ENCODE results near the gene BHMT2. TPM values are rescaled to one million over a fixed set of nuclear protein-coding genes. Genes with fewer than 3 reads are reported as not detected.

Gene BHMT2
- total and polyA plus RNA-seq, 4 experiments from 2014 or later = not detected

DNA sequence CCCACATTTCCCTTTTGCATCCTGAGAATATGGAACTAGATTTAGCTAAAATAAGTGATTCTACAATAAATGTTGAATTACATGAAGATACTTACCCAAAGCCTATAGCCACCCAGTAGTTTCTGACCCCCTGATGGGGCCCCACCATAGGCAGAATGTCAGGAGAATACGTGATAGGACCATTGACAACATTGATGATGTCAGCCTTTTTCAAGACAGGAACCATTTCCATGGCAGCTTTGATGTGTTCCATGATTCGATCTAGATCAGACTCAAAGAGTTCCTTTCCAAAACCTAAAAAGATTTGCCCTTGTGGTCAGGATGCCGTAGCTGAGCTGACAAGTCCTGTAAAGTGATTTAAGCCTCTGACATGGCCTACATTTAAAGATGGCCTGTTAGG lies 27.4 kb upstream of the BHMT2 start:
- no peak overlapping the region for H3K4me3 Mint-ChIP-seq
- POLR2A ChIA-PET (ENCODE audit: partially characterized antibody) = no interaction called here
- H3K4me3 ChIP-seq (ENCODE audit: low read length in 2 of 2) = no peak overlapping the region
- H3K36me3 Mint-ChIP-seq = no peaks in the 10 kb centered on the region
- H3K27me3 Mint-ChIP-seq = peaks cover 0 to 5% of the 10 kb centered on the region in 2 donors
- H3K9me3 Mint-ChIP-seq = peaks cover 0 to 2% (median 0%) of the 10 kb centered on the region in 8 donors
- no peak overlapping the region for H3K27ac Mint-ChIP-seq
- no peak overlapping the region for H3K27ac ChIP-seq (ENCODE audit: low read depth, low read length)
- CTCF ChIA-PET (ENCODE audit: partially characterized antibody) = interaction anchor here (1.2 to 2.2 kb wide), 2 partner anchors 18 to 90 kb away, joined by 3 to 9 read pairs; no protein-coding TSS in a partner anchor
- H3K36me3 ChIP-seq (ENCODE audit: insufficient read depth, low read length) = no peaks in the 10 kb centered on the region
- DNase-seq = no peak
- H3K9me3 ChIP-seq (ENCODE audit: control insufficient read depth in 1 of 2, low read length in 2 of 2) = no peaks in the 10 kb centered on the region
- intact Hi-C loops (cut with micrococcal nuclease) = no loop called here
- H3K4me1 Mint-ChIP-seq = no peaks in the 10 kb centered on the region
- H3K4me1 ChIP-seq (ENCODE audit: insufficient read depth, low read length) = no peaks in the 10 kb centered on the region
- H3K27me3 ChIP-seq (ENCODE audit: insufficient read depth, low read length) = no peaks in the 10 kb centered on the region

DNA sequence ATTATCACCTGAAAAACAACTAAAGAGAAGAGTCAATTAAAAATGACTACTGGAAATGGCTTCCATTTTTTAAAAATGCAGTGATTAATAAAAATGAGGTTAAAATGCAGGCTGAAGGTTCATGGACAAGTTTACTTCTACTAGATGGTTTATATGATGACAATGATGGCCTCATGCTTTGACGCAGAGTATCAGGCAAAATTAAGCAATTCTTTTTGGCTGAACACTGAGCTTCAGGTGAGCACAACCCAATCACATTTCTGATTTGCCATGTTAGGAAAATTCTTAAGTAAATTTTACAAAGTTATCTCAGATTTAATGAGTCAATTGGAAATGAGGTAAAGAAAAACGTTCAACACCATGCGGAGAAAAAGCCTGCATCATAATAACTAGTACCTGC lies 22.4 kb upstream of the BHMT2 start:
- Histone ChIP-seq H3K27ac (ENCODE audit: low read depth, low read length) (no peak overlapping the region), H3K4me3 (ENCODE audit: low read length in 2 of 2) (no peak overlapping the region), H3K27me3 (ENCODE audit: insufficient read depth, low read length) (no peaks in the 10 kb centered on the region), H3K9me3 (ENCODE audit: control insufficient read depth in 1 of 2, low read length in 2 of 2) (no peaks in the 10 kb centered on the region), H3K36me3 (ENCODE audit: insufficient read depth, low read length) (no peaks in the 10 kb centered on the region), H3K4me1 (ENCODE audit: insufficient read depth, low read length) (no peaks in the 10 kb centered on the region)
- intact Hi-C loops (cut with micrococcal nuclease) = no loop called here
- CTCF ChIA-PET (ENCODE audit: partially characterized antibody) = interaction anchor here (1.5 to 3.0 kb wide), 2 partner anchors 22 to 25 kb away, joined by 7 to 12 read pairs; no protein-coding TSS in a partner anchor
- H3K36me3 Mint-ChIP-seq = no peaks in the 10 kb centered on the region
- H3K9me3 Mint-ChIP-seq = peaks cover 0 to 5% (median under 1%) of the 10 kb centered on the region in 8 donors
- peaks cover 5 to 10% of the 10 kb centered on the region in 2 donors for H3K27me3 Mint-ChIP-seq
- POLR2A ChIA-PET (ENCODE audit: partially characterized antibody) = no interaction called here
- H3K27ac Mint-ChIP-seq = no peak overlapping the region
- no peak for DNase-seq
- no peaks in the 10 kb centered on the region for H3K4me1 Mint-ChIP-seq
- H3K4me3 Mint-ChIP-seq = no peak overlapping the region

DNA sequence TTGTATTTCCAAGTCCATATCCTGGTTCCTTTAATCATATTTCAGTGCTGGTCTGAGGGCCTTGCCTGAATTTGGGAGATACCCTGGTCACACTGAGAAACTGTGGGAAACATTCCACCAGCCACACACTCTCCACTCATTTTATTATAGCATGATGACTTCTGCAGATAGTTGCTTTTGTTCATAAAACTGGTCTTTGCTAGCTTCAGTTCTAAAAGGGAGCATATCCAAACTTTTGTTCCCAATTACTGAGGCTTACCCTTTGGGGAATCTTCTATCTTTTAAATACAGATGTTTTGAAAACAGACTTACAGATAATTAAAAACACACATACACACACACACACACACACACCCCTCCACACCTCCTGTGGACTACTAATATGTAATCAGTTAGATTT lies 21.1 kb upstream of the BHMT2 start:
- Histone ChIP-seq H3K36me3 (ENCODE audit: insufficient read depth, low read length) (no peaks in the 10 kb centered on the region), H3K27ac (ENCODE audit: low read depth, low read length) (no peak overlapping the region), H3K4me1 (ENCODE audit: insufficient read depth, low read length) (no peaks in the 10 kb centered on the region), H3K9me3 (ENCODE audit: control insufficient read depth in 1 of 2, low read length in 2 of 2) (no peaks in the 10 kb centered on the region), H3K4me3 (ENCODE audit: low read length in 2 of 2) (no peak overlapping the region), H3K27me3 (ENCODE audit: insufficient read depth, low read length) (no peaks in the 10 kb centered on the region)
- ChIA-PET CTCF (ENCODE audit: partially characterized antibody) (interaction anchor here (1.5 to 3.0 kb wide), 2 partner anchors 24 to 26 kb away, joined by 7 to 12 read pairs; no protein-coding TSS in a partner anchor), POLR2A (ENCODE audit: partially characterized antibody) (no interaction called here)
- Mint-ChIP-seq H3K9me3 (peaks cover 0 to 6% (median 1%) of the 10 kb centered on the region in 8 donors), H3K27me3 (peaks cover 5 to 10% of the 10 kb centered on the region in 2 donors), H3K27ac (no peak overlapping the region), H3K4me3 (no peak overlapping the region), H3K4me1 (no peaks in the 10 kb centered on the region), H3K36me3 (no peaks in the 10 kb centered on the region)
- no peak for DNase-seq
- intact Hi-C loops (cut with micrococcal nuclease) = no loop called here

DNA sequence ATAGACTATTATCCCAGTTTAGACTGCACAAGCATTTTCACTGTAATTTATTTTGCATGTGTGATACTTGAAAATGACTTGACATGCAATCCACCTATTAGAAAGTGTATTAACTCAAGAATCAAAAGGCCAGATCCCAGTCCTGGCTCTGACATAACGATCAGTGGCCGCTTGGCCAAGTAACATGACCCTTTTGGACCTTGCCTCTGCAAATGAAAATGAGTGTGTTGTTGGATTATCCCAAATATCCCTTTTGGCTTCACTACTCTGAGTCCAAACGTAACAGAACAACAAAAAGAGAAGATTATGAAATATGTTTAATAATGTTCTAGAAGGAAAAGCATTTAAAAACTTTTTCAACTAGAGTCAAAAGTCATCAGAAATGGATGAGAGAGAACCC lies 19.1 kb upstream of the BHMT2 start:
- Mint-ChIP-seq H3K27me3 (peaks cover 5 to 13% of the 10 kb centered on the region in 2 donors), H3K36me3 (no peaks in the 10 kb centered on the region), H3K9me3 (peaks cover 0 to 6% (median 1%) of the 10 kb centered on the region in 8 donors), H3K27ac (no peak overlapping the region), H3K4me1 (no peaks in the 10 kb centered on the region), H3K4me3 (no peak overlapping the region)
- no peak for DNase-seq
- H3K9me3 ChIP-seq (ENCODE audit: control insufficient read depth in 1 of 2, low read length in 2 of 2) = no peaks in the 10 kb centered on the region
- ChIA-PET POLR2A (ENCODE audit: partially characterized antibody) (no interaction called here), CTCF (ENCODE audit: partially characterized antibody) (no interaction called here)
- H3K27ac ChIP-seq (ENCODE audit: low read depth, low read length) = no peak overlapping the region
- no peaks in the 10 kb centered on the region for H3K36me3 ChIP-seq (ENCODE audit: insufficient read depth, low read length)
- H3K4me3 ChIP-seq (ENCODE audit: low read length in 2 of 2) = no peak overlapping the region
- no peaks in the 10 kb centered on the region for H3K4me1 ChIP-seq (ENCODE audit: insufficient read depth, low read length)
- no peaks in the 10 kb centered on the region for H3K27me3 ChIP-seq (ENCODE audit: insufficient read depth, low read length)
- intact Hi-C loops (cut with micrococcal nuclease) = no loop called here

DNA sequence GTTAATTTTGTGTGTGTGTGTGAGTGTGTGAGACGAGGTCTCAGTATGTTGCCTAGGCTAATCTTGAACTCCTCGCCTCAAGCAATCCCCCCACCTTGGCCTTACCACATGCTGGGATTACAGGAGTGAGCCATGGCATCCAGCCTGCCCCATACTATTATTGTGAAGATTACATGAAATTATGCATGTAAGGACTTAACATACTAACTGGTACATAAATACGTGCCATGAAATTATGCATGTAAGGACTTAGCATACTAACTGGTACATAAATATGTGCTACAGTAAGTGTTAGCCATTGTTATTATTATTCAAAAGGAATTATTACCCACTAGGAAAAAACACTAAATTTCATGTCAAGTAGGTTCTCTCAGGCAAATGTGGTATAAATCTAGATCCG lies 16.2 kb upstream of the BHMT2 start:
- Mint-ChIP-seq H3K27me3 (peaks cover 7 to 8% of the 10 kb centered on the region in 2 donors), H3K4me3 (no peak overlapping the region), H3K36me3 (no peaks in the 10 kb centered on the region), H3K4me1 (no peaks in the 10 kb centered on the region), H3K27ac (no peak overlapping the region), H3K9me3 (peaks cover 0 to 6% (median 2%) of the 10 kb centered on the region in 8 donors)
- CTCF ChIA-PET (ENCODE audit: partially characterized antibody) = no interaction called here
- H3K27ac ChIP-seq (ENCODE audit: low read depth, low read length) = no peak overlapping the region
- H3K27me3 ChIP-seq (ENCODE audit: insufficient read depth, low read length) = no peaks in the 10 kb centered on the region
- H3K4me3 ChIP-seq (ENCODE audit: low read length in 2 of 2) = no peak overlapping the region
- POLR2A ChIA-PET (ENCODE audit: partially characterized antibody) = no interaction called here
- H3K4me1 ChIP-seq (ENCODE audit: insufficient read depth, low read length) = no peaks in the 10 kb centered on the region
- H3K36me3 ChIP-seq (ENCODE audit: insufficient read depth, low read length) = no peaks in the 10 kb centered on the region
- H3K9me3 ChIP-seq (ENCODE audit: control insufficient read depth in 1 of 2, low read length in 2 of 2) = no peaks in the 10 kb centered on the region
- intact Hi-C loops (cut with micrococcal nuclease) = no loop called here
- no peak for DNase-seq

DNA sequence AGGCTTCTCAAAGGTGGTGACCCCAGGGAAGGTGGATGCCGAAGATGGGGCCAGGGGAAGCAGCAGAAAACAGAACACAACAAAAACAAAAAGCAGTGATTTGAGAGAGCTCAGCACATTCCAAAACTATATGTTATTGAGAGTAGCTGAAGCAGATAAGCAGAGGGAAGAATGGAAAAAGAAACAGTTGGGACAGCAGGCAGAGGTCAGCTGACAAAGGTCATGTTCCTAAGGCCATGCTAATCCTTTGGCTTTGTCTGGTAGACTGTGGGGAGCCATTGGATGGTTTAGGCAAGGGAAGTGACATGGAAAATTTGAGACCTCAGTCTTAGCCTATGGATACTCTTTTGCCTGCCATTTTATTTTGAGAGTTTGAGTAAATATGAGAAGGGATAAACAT lies 14.6 kb upstream of the BHMT2 start:
- CTCF ChIA-PET (ENCODE audit: partially characterized antibody) = no interaction called here
- POLR2A ChIA-PET (ENCODE audit: partially characterized antibody) = no interaction called here
- no peaks in the 10 kb centered on the region for H3K36me3 Mint-ChIP-seq
- H3K9me3 Mint-ChIP-seq = peaks cover 0 to 6% (median 2%) of the 10 kb centered on the region in 8 donors
- DNase-seq = no peak
- H3K27me3 ChIP-seq (ENCODE audit: insufficient read depth, low read length) = no peaks in the 10 kb centered on the region
- H3K4me1 ChIP-seq (ENCODE audit: insufficient read depth, low read length) = no peaks in the 10 kb centered on the region
- no peaks in the 10 kb centered on the region for H3K36me3 ChIP-seq (ENCODE audit: insufficient read depth, low read length)
- peaks cover 8 to 11% of the 10 kb centered on the region in 2 donors for H3K27me3 Mint-ChIP-seq
- no peak overlapping the region for H3K4me3 ChIP-seq (ENCODE audit: low read length in 2 of 2)
- no peaks in the 10 kb centered on the region for H3K9me3 ChIP-seq (ENCODE audit: control insufficient read depth in 1 of 2, low read length in 2 of 2)
- H3K4me1 Mint-ChIP-seq = no peaks in the 10 kb centered on the region
- H3K27ac ChIP-seq (ENCODE audit: low read depth, low read length) = no peak overlapping the region
- H3K4me3 Mint-ChIP-seq = no peak overlapping the region
- no peak overlapping the region for H3K27ac Mint-ChIP-seq
- intact Hi-C loops (cut with micrococcal nuclease) = no loop called here

DNA sequence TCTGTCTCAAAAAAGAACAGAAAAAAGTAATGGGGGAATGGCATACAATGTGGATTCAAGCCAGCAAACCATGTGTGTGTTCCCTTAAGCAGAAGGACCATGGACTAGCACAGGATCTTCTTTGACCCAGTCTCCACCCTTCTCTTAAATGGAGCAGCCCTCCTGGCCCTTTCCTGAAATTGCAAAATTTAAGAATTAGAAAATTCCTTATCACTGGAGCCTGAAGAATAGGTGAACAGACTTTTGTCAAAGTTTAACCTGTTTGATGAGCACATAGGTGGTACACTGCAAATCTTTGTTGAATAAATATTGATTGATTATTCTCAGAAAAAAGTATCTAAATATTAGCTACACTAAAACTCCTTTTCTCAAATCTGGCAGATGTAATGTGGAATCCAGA lies 12.7 kb upstream of the BHMT2 start:
- CTCF ChIA-PET (ENCODE audit: partially characterized antibody) = no interaction called here
- H3K4me3 Mint-ChIP-seq = no peak overlapping the region
- no peaks in the 10 kb centered on the region for H3K36me3 Mint-ChIP-seq
- DNase-seq = no peak
- no peak overlapping the region for H3K27ac ChIP-seq (ENCODE audit: low read depth, low read length)
- peaks cover 12 to 13% of the 10 kb centered on the region in 2 donors for H3K27me3 Mint-ChIP-seq
- POLR2A ChIA-PET (ENCODE audit: partially characterized antibody) = no interaction called here
- H3K36me3 ChIP-seq (ENCODE audit: insufficient read depth, low read length) = no peaks in the 10 kb centered on the region
- H3K4me3 ChIP-seq (ENCODE audit: low read length in 2 of 2) = no peak overlapping the region
- H3K4me1 ChIP-seq (ENCODE audit: insufficient read depth, low read length) = no peaks in the 10 kb centered on the region
- no peaks in the 10 kb centered on the region for H3K27me3 ChIP-seq (ENCODE audit: insufficient read depth, low read length)
- H3K9me3 Mint-ChIP-seq = peaks cover 0 to 5% (median 0%) of the 10 kb centered on the region in 8 donors
- no peaks in the 10 kb centered on the region for H3K4me1 Mint-ChIP-seq
- no peak overlapping the region for H3K27ac Mint-ChIP-seq
- intact Hi-C loops (cut with micrococcal nuclease) = no loop called here
- no peaks in the 10 kb centered on the region for H3K9me3 ChIP-seq (ENCODE audit: control insufficient read depth in 1 of 2, low read length in 2 of 2)

DNA sequence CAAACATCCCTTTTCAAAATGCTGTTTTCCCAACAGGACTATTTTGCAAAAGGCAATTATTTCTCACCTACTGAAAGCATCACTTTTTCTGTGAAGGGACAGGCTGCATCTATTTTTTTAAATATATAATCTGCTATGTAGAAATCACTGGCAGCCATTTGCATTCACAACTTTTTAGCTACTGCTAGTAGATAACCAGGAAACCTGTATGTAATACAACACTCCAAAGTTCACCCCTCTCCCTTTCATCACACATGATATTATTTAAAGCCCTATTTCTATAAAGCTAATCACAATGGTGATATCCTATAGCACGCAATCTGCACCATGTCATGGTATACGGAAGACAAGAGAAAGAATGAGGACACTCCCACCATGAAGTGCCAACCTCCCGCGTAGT lies 9.9 kb upstream of the BHMT2 start:
- no peaks in the 10 kb centered on the region for H3K36me3 Mint-ChIP-seq
- no peak for DNase-seq
- Histone ChIP-seq H3K27ac (ENCODE audit: low read depth, low read length) (no peak overlapping the region), H3K4me1 (ENCODE audit: insufficient read depth, low read length) (no peaks in the 10 kb centered on the region), H3K4me3 (ENCODE audit: low read length in 2 of 2) (no peak overlapping the region), H3K36me3 (ENCODE audit: insufficient read depth, low read length) (no peaks in the 10 kb centered on the region), H3K27me3 (ENCODE audit: insufficient read depth, low read length) (no peaks in the 10 kb centered on the region), H3K9me3 (ENCODE audit: control insufficient read depth in 1 of 2, low read length in 2 of 2) (no peaks in the 10 kb centered on the region)
- H3K27me3 Mint-ChIP-seq = peaks cover 12 to 18% of the 10 kb centered on the region in 2 donors
- CTCF ChIA-PET (ENCODE audit: partially characterized antibody) = interaction anchor here (0.9 kb wide), 1 partner anchor 35 kb away, joined by 4 read pairs; no protein-coding TSS in a partner anchor
- no peak overlapping the region for H3K4me3 Mint-ChIP-seq
- H3K27ac Mint-ChIP-seq = no peak overlapping the region
- POLR2A ChIA-PET (ENCODE audit: partially characterized antibody) = no interaction called here
- no peaks in the 10 kb centered on the region for H3K4me1 Mint-ChIP-seq
- H3K9me3 Mint-ChIP-seq = peaks cover 0 to 2% (median 0%) of the 10 kb centered on the region in 8 donors
- intact Hi-C loops (cut with micrococcal nuclease) = no loop called here

Data from CD4-positive, alpha-beta memory T cell (primary cell).